H1 (cell line): ENCODE measurements around the gene CACNA1C. TPM values are rescaled to one million over a fixed set of nuclear protein-coding genes. Genes with fewer than 3 reads are reported as not detected.

Source experiments
- CTCF ChIA-PET: fragments of 300-600 bp; sonication (Branson Sonifier 250); formaldehyde crosslinking; loops from one replicate; lab custom pipeline; 2021; ENCODE audit not compliant: partially characterized antibody; lab: Charles Lee
- POLR2A ChIA-PET: fragments of 300-600 bp; sonication (Branson Sonifier 250); formaldehyde crosslinking; loops from one replicate; lab custom pipeline; 2021; ENCODE audit warnings: inconsistent platforms; ENCODE audit not compliant: partially characterized antibody; lab: Charles Lee
- DNase-seq, 2 experiments: peaks; one replicate each; pipeline versions ENCODE4 v3.0.0 to v3.0.0-alpha.2; 2010 to 2022; ENCODE audit warnings: low spot score in 2 of 2, low read depth in 1 of 2, mixed read lengths in 1 of 2
- FAIRE-seq: peaks from 2 replicates; lab custom pipeline; 2011; peaks lifted over from hg19 to GRCh38; lab: Jason Lieb, UNC
- H2AFZ ChIP-seq: 2 replicates; pipeline ENCODE4 v1.8.1; 2012; ENCODE audit warnings: low read length, inconsistent platforms
- H2AK5ac ChIP-seq: 2 replicates; pipeline ENCODE4 v1.6.1; 2013; ENCODE audit warnings: low read depth, low read length
- H2BK120ac ChIP-seq: replicated peaks from 2 replicates; pipeline ENCODE3; 2013; ENCODE audit warnings: low read depth, low read length, inconsistent platforms
- H2BK12ac ChIP-seq: 2 replicates; pipeline ENCODE4 v1.6.1; 2013; ENCODE audit warnings: low read depth, low read length
- H2BK15ac ChIP-seq: 2 replicates; pipeline ENCODE4 v1.6.1; 2013; ENCODE audit warnings: low read length
- H2BK20ac ChIP-seq: 2 replicates; pipeline ENCODE4 v1.6.1; 2013; ENCODE audit warnings: low read length
- H2BK5ac ChIP-seq: 2 replicates; pipeline ENCODE4 v1.6.1; 2013; ENCODE audit warnings: low read depth, low read length
- H3K14ac ChIP-seq: 2 replicates; pipeline ENCODE4 v1.6.1; 2013; ENCODE audit warnings: inconsistent platforms; ENCODE audit not compliant: insufficient read length
- H3K18ac ChIP-seq: 2 replicates; pipeline ENCODE4 v1.6.1; 2013; ENCODE audit warnings: low read length; ENCODE audit errors: extremely low read depth
- H3K23ac ChIP-seq: 2 replicates; pipeline ENCODE4 v1.6.1; 2013; ENCODE audit warnings: inconsistent platforms; ENCODE audit not compliant: insufficient read length
- H3K23me2 ChIP-seq: 2 replicates; pipeline ENCODE4 v1.6.1; 2013; ENCODE audit warnings: low read depth, low read length
- H3K27ac ChIP-seq: 2 replicates; pipeline ENCODE4 v1.6.1; 2011; ENCODE audit warnings: low read depth, low read length, inconsistent platforms
- H3K27me3 ChIP-seq, 4 experiments: replicated peaks in 1 of 4; 1 replicate in 1 of 4; 2 replicates in 3 of 4; pipeline versions ENCODE4 v1.6.1 to v1.8.1; 2011 to 2013; ENCODE audit warnings: low read length in 3 of 4, mild to moderate bottlenecking in 3 of 4, inconsistent platforms in 2 of 4, mixed read lengths in 2 of 4, moderate library complexity in 1 of 4; ENCODE audit not compliant: control insufficient read depth in 3 of 4, insufficient read depth in 3 of 4; ENCODE audit errors: extremely low read depth in 1 of 4
- H3K36me3 ChIP-seq, 4 experiments: 2 replicates each; pipeline versions ENCODE4 v1.6.1 to v1.8.1; 2011 to 2013; ENCODE audit warnings: mild to moderate bottlenecking in 4 of 4, low read length in 3 of 4, moderate library complexity in 2 of 4, control low read depth in 1 of 4, inconsistent platforms in 1 of 4; ENCODE audit not compliant: insufficient read depth in 4 of 4, control insufficient read depth in 2 of 4
- H3K4ac ChIP-seq: replicated peaks from 2 replicates; pipeline ENCODE3; 2013; ENCODE audit warnings: low read length, low read depth, mixed read lengths, inconsistent platforms; ENCODE audit not compliant: insufficient read length
- H3K4me1 ChIP-seq, 4 experiments: replicated peaks in 1 of 4; 1 replicate in 1 of 4; 2 replicates in 3 of 4; pipeline versions ENCODE4 v1.6.1 to v1.8.1; 2011 to 2013; ENCODE audit warnings: low read length in 3 of 4, inconsistent platforms in 2 of 4, mixed read lengths in 1 of 4; ENCODE audit not compliant: insufficient read depth in 4 of 4, control insufficient read depth in 3 of 4
- H3K4me2 ChIP-seq, 2 experiments: 2 replicates each; pipeline versions ENCODE4 v1.6.1 to v1.8.1; 2011 to 2013; ENCODE audit warnings: low read depth in 2 of 2, low read length in 2 of 2, control low read depth in 1 of 2, inconsistent platforms in 1 of 2, mild to moderate bottlenecking in 1 of 2; ENCODE audit not compliant: insufficient read depth in 1 of 2
- H3K4me3 ChIP-seq, 4 experiments: fragments of 200-600, 300-600 bp in 1 of 4; sonication (generic), shearing (Covaris generic), sonication (Bioruptor Twin) in 1 of 4; 2 replicates each; pipeline versions ENCODE4 v1.5.1 to v1.8.1; 2011 to 2016; ENCODE audit warnings: low read length in 4 of 4, low read depth in 3 of 4, control low read depth in 2 of 4, inconsistent platforms in 2 of 4, mild to moderate bottlenecking in 2 of 4, mixed read lengths in 1 of 4, moderate library complexity in 1 of 4; ENCODE audit not compliant: insufficient read depth in 2 of 4; ENCODE audit errors: extremely low read depth in 1 of 4
- H3K56ac ChIP-seq: replicated peaks from 2 replicates; pipeline ENCODE3; 2013; ENCODE audit warnings: low read depth, mild to moderate bottlenecking, mixed read lengths, low read length, inconsistent platforms; ENCODE audit not compliant: insufficient read length
- H3K79me1 ChIP-seq: 2 replicates; pipeline ENCODE4 v1.6.1; 2013; ENCODE audit warnings: low read depth, low read length, control low read depth
- H3K79me2 ChIP-seq, 2 experiments: 2 replicates each; pipeline versions ENCODE4 v1.6.1 to v1.8.1; 2012 to 2013; ENCODE audit warnings: low read length in 2 of 2, mild to moderate bottlenecking in 2 of 2, inconsistent platforms in 1 of 2; ENCODE audit not compliant: insufficient read depth in 2 of 2, control insufficient read depth in 1 of 2
- H3K9ac ChIP-seq, 4 experiments: replicated peaks in 1 of 4; 1 replicate in 1 of 4; 2 replicates in 3 of 4; pipeline versions ENCODE4 v1.6.1 to v1.8.1; 2011 to 2013; ENCODE audit warnings: low read depth in 3 of 4, low read length in 3 of 4, control low read depth in 2 of 4, mild to moderate bottlenecking in 2 of 4, moderate library complexity in 2 of 4, inconsistent platforms in 1 of 4; ENCODE audit errors: extremely low read depth in 1 of 4
- H3K9me3 ChIP-seq, 2 experiments: 2 replicates each; pipeline versions ENCODE4 v1.6.1 to v1.8.1; 2012 to 2013; ENCODE audit warnings: mild to moderate bottlenecking in 2 of 2, moderate library complexity in 2 of 2, control low read depth in 1 of 2, inconsistent platforms in 1 of 2, low read depth in 1 of 2, low read length in 1 of 2, mixed read lengths in 1 of 2; ENCODE audit not compliant: insufficient read depth in 2 of 2
- H4K20me1 ChIP-seq, 2 experiments: replicated peaks in 1 of 2; 2 replicates each; pipeline versions ENCODE3 to v1.8.1; 2011 to 2013; ENCODE audit warnings: inconsistent platforms in 2 of 2, low read length in 2 of 2, mild to moderate bottlenecking in 1 of 2; ENCODE audit not compliant: insufficient read depth in 2 of 2, control insufficient read depth in 1 of 2
- H4K5ac ChIP-seq: 2 replicates; pipeline ENCODE4 v1.6.1; 2013; ENCODE audit warnings: low read length, low read depth, mixed read lengths, inconsistent platforms; ENCODE audit not compliant: insufficient read length
- H4K8ac ChIP-seq: 2 replicates; pipeline ENCODE4 v1.8.0; 2013; ENCODE audit warnings: mild to moderate bottlenecking, moderate library complexity, low read length, inconsistent platforms; ENCODE audit not compliant: insufficient read depth; ENCODE audit errors: extremely low read depth
- H4K91ac ChIP-seq: replicated peaks from 2 replicates; pipeline ENCODE3; 2013; ENCODE audit warnings: low read length, mixed read lengths, inconsistent platforms; ENCODE audit not compliant: insufficient read length
- CEBPB ChIP-seq: IDR thresholded peaks from 2 replicates; pipeline ENCODE4 v1.6.1; 2012; ENCODE audit warnings: low read depth, low read length
- E2F6 ChIP-seq: IDR thresholded peaks from 2 replicates; pipeline ENCODE4 v1.6.1; 2012; ENCODE audit warnings: inconsistent platforms
- EGR1 ChIP-seq: IDR thresholded peaks from 2 replicates; pipeline ENCODE4 v1.6.1; 2011; ENCODE audit warnings: low read depth, low read length, borderline replicate concordance
- KDM1A ChIP-seq: fragments of 200-600, 300-600 bp; sonication (generic); IDR thresholded peaks from 2 replicates; pipeline ENCODE4 v1.7.1; 2016; ENCODE audit warnings: mild to moderate bottlenecking, low read length, borderline replicate concordance
- MAFK ChIP-seq: IDR thresholded peaks from 2 replicates; pipeline ENCODE4 v1.6.1; 2012; ENCODE audit warnings: low read depth, mild to moderate bottlenecking, improper control_type of control experiment, low read length
- POLR2AphosphoS5 ChIP-seq: IDR thresholded peaks from 2 replicates; pipeline ENCODE4 v1.6.1; 2011; ENCODE audit warnings: low read depth, low read length
- RAD21 ChIP-seq, 2 experiments: IDR thresholded peaks in 1 of 2; conservative IDR thresholded peaks in 1 of 2; 2 replicates each; pipeline ENCODE4 v1.6.1; 2011; ENCODE audit warnings: low read depth in 2 of 2, low read length in 2 of 2, improper control_type of control experiment in 1 of 2, inconsistent platforms in 1 of 2, mild to moderate bottlenecking in 1 of 2, moderate library complexity in 1 of 2
- SUZ12 ChIP-seq: fragments of 200-600 bp; sonication (generic); IDR thresholded peaks from 2 replicates; pipeline ENCODE4 v1.6.1; 2012; ENCODE audit warnings: mild to moderate bottlenecking, inconsistent platforms, low read length, moderate library complexity, mixed read lengths
- TAF7 ChIP-seq: optimal IDR thresholded peaks from 2 replicates; pipeline ENCODE3; 2011; ENCODE audit warnings: low read depth, mild to moderate bottlenecking, inconsistent platforms, low read length, moderate library complexity, borderline replicate concordance
- TBP ChIP-seq: IDR thresholded peaks from 2 replicates; pipeline ENCODE4 v1.6.1; 2011; ENCODE audit warnings: low read depth, low read length, improper control_type of control experiment
- TCF12 ChIP-seq: IDR thresholded peaks from 2 replicates; pipeline ENCODE4 v1.6.1; 2011; ENCODE audit warnings: low read depth, mild to moderate bottlenecking, low read length
- ZNF274 ChIP-seq: IDR thresholded peaks from 2 replicates; pipeline ENCODE4 v1.7.0; 2012; ENCODE audit warnings: low read length, borderline replicate concordance; ENCODE audit errors: extremely low read depth
- WGBS, 2 experiments: shearing (Covaris generic) in 1 of 2; methylation state at CpG; one replicate each; pipeline versions ENCODE4 v1.1.6 to v1.1.7; 2013 to 2015; ENCODE audit warnings: low lambda C conversion rate in 2 of 2, mixed read lengths in 2 of 2, inconsistent platforms in 1 of 2, low coverage in 1 of 2, missing lambda C conversion rate in 1 of 2; ENCODE audit not compliant: insufficient replicate concordance in 2 of 2, insufficient coverage in 1 of 2, insufficient read length in 1 of 2; ENCODE audit errors: extremely low coverage in 1 of 2, missing lambda C conversion rate in 1 of 2; 5-methylcytosine and 5-hydroxymethylcytosine counted together
- polyA plus RNA-seq, 7 experiments: library from polyadenylated mRNA; depleted of rRNA in 3 of 7; stranded (reverse) in 5 of 7; unstranded in 2 of 7; fragments of >200 nt in 5 of 7; fragments of 200-250 nt in 2 of 7; gene quantifications; 1 replicate in 5 of 7; 2 replicates in 1 of 7; 4 replicates in 1 of 7; pipeline versions ENCODE4 v1.2.1 to v1.2.3, GENCODE V29; 2011 to 2013; ENCODE audit warnings: missing spikeins in 2 of 7, mixed read lengths in 2 of 7
- total RNA-seq: library from RNA; stranded (reverse); fragmentation: NEBNext Ultra II Directional; extraction: Animal tissue kit (Norgen Biotek cat#: 25700); gene quantifications from 2 replicates; pipeline ENCODE4 v1.2.1, GENCODE V29; 2021

The CACNA1C gene
- total and polyA plus RNA-seq, 2 of the 8 experiments (the other 6 are each of a cell fraction or from before 2014, with no cell fraction given): 1.3 TPM

- FAIRE-seq: no peak
- Histone ChIP-seq H3K56ac (no peak overlapping the region), H4K91ac (no peak overlapping the region)
Measured at GRCh38 chr12:2559931-2560330, 507.1 kb downstream of the CACNA1C start.

More at GRCh38 chr12:2559931-2560330, 507.1 kb downstream of the CACNA1C start:
- H3K4me2 ChIP-seq: no peak overlapping the region
- WGBS, 2 experiments: 85% methylated on average over 6 of the region's 6 CpGs; no CpG with 5 or more reads in 1 of the 2 experiments
- no peak for TF ChIP-seq TBP
- TF ChIP-seq MAFK: no peak
- no peak for TF ChIP-seq POLR2AphosphoS5
- TF ChIP-seq ZNF274: no peak
- no peak for TF ChIP-seq EGR1
- TF ChIP-seq RAD21 (IDR thresholded peaks at IDR 0.05 in 1 of 2, conservative IDR thresholded peaks at IDR 0.05 in 1 of 2; ENCODE audit: low read depth in 2 of 2, low read length in 2 of 2): no peak
- no peak for TF ChIP-seq SUZ12
- no peak for TF ChIP-seq TCF12
- TF ChIP-seq E2F6: no peak
- no peak for TF ChIP-seq CEBPB
- TF ChIP-seq TAF7: no peak
- TF ChIP-seq KDM1A: no peak
- DNase-seq: no peak
- no peak overlapping the region for H3K14ac ChIP-seq
- no peak overlapping the region for H2AK5ac ChIP-seq
- no peaks in the 10 kb centered on the region for H3K36me3 ChIP-seq
- H2BK12ac ChIP-seq: no peak overlapping the region
- no peaks in the 10 kb centered on the region for H3K79me2 ChIP-seq
- H2BK15ac ChIP-seq: no peak overlapping the region
- H2BK5ac ChIP-seq: no peak overlapping the region
- no peak overlapping the region for H2AFZ ChIP-seq
- no peaks in the 10 kb centered on the region for H3K9me3 ChIP-seq
- no peak overlapping the region; the same call in 1 of the 2 replicates for H4K8ac ChIP-seq
- no peak overlapping the region for H3K23ac ChIP-seq
- H3K27ac ChIP-seq: no peak overlapping the region
- H4K20me1 ChIP-seq: no peaks in the 10 kb centered on the region
- 0 out of 7 replicates have a peak, but pooled peaks cover 0 to 2% (median 0%) of the 10 kb centered on the region in 4 experiments for H3K27me3 ChIP-seq
- no peak overlapping the region for H2BK20ac ChIP-seq
- H3K18ac ChIP-seq: no peak overlapping the region
- ChIA-PET CTCF (no interaction called here), POLR2A (no interaction called here)
- H3K4me3 ChIP-seq: no peak overlapping the region
- no peaks in the 10 kb centered on the region for H3K23me2 ChIP-seq
- no peak overlapping the region for H2BK120ac ChIP-seq
- H3K79me1 ChIP-seq: no peaks in the 10 kb centered on the region
- H3K9ac ChIP-seq: no peak overlapping the region
- H4K5ac ChIP-seq: no peak overlapping the region
- peaks cover 0 to 2% (median 0%) of the 10 kb centered on the region in 4 experiments; a peak in 1 of 7 replicates for H3K4me1 ChIP-seq
- no peak overlapping the region for H3K4ac ChIP-seq
